HG02943 (cell line): ENCODE results near the gene IFT20.
"Not testable (repeated sequence)": the region's sequence is repeated elsewhere in the genome, so short reads cannot be mapped to it uniquely, and the experiment has no call there.

Experiments
- ATAC-seq: cut with Tn5 transposase; IDR thresholded peaks from one replicate; pipeline ENCODE4 v1.9.1; 2021; ENCODE audit warnings: mild to moderate bottlenecking, low read depth, moderate library complexity; ENCODE audit not compliant: unreplicated experiment

IFT20 gene

GRCh38 chr17:28364665-28365363 is 29.5 kb upstream of the IFT20 start, which contains the start of gene SEBOX:
Gene SEBOX (minus strand): TSS chr17:28365199. CDS start chr17:28365151, 48 bp downstream.
- no peak for ATAC-seq

DNA sequence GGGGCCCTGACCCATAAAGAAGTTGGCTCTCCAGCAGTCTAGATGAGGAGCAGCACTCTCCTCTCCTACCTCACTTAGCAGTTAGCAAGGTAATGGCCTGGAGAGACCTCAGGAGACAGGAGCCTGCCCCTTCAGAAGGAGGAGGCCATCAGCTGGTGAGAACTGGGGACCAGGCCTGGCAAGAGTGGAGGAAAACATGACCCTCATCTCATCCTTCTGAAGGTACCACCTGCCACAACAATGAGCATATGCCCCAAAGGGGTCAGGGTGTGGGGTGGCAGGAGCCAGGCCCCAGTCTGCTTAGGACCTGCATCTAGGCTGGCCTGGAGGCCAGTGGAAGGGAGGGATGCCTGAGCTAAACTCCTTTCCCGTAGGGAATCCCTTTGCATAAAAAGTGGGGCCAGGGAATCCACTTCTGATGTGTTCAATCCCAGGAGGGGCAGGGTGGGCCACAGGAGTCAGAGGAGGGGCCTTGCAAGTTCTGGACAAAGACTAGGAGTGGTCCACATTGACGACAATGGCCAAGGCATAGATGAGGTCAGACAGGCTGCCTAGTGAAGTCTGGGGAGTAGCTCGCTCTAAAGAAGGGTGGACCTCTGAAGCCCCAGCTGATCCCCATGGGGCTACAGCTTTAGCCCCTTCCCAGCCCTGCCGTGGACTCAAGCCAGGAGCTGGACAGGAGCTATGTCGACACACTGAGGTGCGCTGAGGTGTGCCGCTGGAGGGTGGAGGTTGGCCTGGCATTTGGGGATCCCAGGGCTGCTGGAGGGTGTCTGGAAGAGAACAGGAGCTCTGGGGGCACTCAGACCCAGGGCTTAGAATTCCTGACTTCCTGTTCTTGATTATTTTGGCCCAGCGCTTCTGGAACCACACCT is 28.7 kb upstream of the IFT20 start:
- no peak for ATAC-seq

- ATAC-seq: no peak
Observed at GRCh38 chr17:28363186-28363585, 27.9 kb upstream of the IFT20 start.

- no peak for ATAC-seq
Observed at GRCh38 chr17:28357901-28358197, 22.6 kb upstream of the IFT20 start.

GRCh38 chr17:28357061-28357900 is 22.0 kb upstream of the IFT20 start, which contains the start of gene POLDIP2:
Gene POLDIP2 (minus strand): TSS chr17:28357527. CDS start chr17:28357448, 79 bp downstream.
- peak; percentile 94 for ATAC-seq

DNA sequence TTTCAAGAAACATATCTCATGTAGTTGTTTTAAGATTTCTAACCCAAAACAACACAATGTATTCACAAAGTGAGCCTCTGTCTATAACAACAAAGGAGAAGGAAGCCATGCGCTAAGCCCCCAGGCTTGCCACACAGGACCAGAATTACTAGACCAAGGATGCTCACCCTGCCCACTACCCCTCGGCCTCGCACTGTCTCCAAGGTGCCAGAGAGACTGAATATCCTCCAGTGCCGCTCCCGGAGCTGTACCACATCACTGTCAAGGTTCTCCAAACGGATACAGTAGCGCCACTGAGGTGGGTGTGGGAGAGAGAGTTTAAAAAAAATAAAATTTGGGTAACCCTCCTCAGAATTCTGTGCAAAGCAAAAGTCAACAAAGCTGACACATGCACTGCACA is 15.0 kb upstream of the IFT20 start:
- no peak for ATAC-seq

DNA sequence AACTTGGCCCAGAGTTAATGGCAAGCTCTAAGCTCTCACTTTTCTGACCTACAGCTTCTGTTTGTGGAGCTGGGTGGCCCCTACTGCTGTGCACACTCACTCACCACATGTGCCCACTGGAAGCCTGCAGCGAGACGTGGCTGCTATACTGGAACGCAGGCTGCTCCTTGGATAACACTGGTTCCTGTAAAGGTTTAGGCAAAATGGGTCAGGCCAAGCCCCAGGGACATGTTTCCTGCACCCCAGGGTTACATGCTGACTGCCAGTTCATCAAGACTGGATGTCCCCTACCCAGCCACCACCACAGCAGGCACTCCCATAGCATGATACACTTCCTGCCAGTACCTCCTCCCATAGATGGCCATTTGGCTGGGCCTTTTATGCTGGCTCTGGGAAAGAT is 13.7 kb upstream of the IFT20 start:
- no peak for ATAC-seq

GRCh38 chr17:28347261-28347891 is 12.1 kb upstream of the IFT20 start:
- no peak for ATAC-seq

DNA sequence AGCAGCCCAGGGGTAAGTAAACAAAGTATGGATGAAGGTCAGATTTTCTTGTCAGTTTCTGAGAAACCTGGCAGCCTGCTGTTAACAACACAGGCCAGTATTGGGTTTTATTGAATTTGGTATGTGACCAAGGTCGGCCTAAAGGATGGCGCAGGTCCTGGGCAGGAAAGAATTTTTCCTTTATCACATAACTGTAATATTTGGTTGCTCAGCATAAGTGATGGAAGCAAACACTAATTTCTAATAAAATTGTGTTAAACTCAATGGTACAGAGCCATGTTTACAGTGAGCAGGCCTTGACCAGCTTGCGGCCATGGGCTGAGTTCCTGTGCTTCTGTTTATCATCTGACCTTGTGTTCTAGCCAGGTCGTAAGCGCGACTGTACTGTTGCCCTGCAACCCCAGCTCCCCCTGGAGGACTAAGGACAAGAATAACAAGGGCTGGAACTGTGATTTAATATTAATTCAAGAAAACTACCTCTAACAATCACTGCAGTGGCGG is 11.5 kb upstream of the IFT20 start:
- no peak for ATAC-seq

GRCh38 chr17:28346199-28346580 is 10.9 kb upstream of the IFT20 start:
- ATAC-seq: no peak

DNA sequence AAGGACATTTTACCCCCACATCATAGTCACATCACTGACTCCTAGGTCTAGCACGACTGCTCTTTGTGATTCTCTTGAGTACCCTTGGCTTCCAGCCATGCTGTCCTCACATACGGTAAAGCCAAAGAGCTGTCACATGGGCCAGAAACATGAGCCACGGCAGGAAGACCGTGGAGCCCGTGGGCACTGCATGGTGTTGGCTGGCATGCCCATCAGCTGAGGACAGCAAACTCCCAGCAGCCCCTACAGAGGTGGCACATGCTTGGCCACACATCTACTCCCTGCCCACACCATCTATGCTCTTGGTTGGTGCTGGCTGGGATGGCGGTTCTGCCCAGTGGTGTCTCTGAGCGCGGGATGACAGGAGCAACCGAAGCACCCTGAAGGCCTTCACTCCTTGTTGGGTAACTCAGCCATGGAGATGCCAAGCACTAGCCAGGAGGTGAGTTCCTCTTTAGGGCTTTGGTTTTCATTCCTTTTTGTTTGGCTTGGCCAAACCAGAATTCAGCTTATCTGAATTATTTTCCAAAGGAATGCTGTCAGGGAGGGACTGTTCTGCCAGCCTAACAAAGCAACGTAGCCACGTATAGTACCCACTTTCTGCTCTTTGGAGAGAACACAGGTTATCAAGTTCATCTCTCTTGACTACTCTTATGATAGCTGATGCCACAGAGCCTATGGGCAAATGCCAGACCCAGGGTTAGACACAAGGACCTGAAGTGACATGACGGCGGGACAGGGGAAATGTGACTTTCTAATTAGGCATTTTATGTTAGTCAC is 10.3 kb upstream of the IFT20 start:
- ATAC-seq: no peak

- ATAC-seq: no peak
Observed at GRCh38 chr17:28344435-28344901, 9.2 kb upstream of the IFT20 start.

DNA sequence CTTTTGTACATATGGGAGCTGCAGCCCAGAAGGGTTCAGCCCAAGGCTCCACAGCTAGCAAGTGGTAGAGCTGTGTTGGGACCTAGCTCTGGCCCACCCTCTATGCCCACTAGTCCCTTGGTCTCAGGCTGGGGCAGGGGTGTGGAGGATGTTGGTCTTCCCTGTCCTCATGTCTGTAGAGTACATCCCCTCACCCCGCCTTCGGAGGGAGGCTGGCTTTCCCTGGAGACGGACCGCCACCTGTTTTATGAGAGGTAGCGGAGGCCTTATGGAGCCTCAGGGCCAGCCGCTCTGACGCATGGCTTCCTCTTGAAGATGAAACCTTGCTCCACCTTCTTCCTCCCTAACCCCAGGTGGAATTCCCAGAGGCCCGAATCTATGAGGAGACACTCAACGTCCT is 8.7 kb upstream of the IFT20 start:
- no peak for ATAC-seq

DNA sequence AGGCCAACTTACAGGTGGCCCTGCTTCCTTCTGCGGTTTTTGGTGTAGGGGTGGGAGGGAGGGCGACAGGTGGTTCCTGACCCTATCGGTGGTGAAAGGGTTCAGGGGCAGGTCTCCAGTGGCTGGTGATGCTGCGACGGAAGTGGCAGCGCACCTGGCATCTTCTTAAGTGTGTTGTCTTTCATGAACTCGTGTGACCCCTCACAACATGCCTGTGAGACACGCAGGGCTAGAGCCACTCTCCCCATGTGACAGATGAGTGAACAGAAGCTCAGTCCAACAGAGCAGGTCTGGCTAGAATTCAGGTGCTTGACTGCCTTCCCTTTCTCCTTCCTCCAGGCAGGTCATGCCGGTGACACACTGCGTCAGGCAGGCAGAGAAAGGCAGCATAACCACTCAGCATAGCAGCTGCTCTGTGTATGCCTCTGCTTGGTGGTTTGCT is 8.2 kb upstream of the IFT20 start:
- no peak for ATAC-seq

- ATAC-seq: no peak
Observed at GRCh38 chr17:28342313-28342712, 7.0 kb upstream of the IFT20 start.

DNA sequence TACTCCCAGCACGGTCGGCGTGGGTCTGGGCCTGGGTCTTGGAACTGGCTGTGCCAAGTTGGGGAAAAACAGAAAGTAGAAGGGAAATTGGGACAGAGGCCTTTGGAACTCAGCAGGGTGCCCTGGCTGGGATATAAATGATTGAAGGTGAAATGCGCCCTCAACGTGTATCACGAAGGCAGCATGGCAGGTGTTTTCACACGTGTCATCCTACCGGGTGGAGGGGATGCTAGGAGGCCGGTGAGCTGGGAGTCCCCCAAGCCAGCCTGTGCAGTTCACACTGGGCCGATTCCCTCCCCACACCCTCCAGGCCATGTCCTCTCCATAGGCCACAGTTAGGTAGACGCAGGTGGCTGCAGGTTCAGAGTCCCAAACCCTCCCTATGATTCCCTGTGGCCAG is 6.2 kb upstream of the IFT20 start:
- ATAC-seq: no peak

DNA sequence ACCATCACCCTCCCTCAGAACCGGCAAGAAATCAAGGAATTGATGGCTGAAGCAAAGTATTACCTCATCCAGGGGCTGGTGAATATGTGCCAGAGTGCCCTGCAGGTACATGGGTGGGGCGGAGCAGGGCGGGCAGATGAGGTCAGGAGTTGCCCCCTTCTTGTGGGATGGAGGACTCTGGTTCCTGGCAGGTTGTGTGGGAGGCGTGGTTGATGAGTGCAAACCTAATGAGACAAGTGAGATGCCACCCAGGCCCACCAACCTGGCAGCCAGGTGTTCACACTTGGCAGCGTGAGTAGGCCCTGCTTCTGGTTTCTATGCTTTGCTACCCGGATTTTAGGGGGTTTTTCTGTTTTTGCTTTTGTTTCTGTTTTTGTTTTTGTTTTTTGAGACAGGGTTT is 5.1 kb upstream of the IFT20 start:
- ATAC-seq: no peak

- ATAC-seq: no peak
Observed at GRCh38 chr17:28339431-28339830, 4.2 kb upstream of the IFT20 start.

DNA sequence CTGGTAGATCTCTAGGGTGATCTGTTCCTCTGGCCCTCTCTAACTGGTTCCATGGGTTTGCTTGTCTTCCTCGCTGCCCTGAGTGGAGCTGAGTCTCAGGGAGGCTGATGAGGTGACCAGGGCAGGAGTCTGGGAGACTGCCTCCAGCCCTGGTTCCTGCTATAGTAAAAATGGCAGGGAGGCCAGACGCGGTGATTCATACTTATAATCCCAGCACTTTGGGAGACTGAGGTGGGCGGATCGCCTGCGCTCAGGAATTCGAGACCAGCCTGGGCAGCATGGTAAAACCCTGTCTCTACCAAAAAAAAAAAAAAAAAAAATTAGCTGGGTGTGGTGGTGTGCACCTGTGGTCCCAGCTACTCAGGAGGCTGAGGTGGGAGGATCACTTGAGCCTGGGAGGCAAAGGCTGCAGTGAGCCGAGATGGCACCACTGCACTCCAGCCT is 3.5 kb upstream of the IFT20 start:
- ATAC-seq: not testable (repeated sequence)
